ENCODE results near the gene ZNF136.

Gene ZNF136

GRCh38 chr19:12194827-12195731 lies 32.2 kb downstream of the ZNF136 start:
- DNase-seq (ENCODE audit: low spot score) = peak; percentile 55

GRCh38 chr19:12198136-12198535 lies 35.2 kb downstream of the ZNF136 start:
- DNase-seq (ENCODE audit: low spot score) = no peak

DNA sequence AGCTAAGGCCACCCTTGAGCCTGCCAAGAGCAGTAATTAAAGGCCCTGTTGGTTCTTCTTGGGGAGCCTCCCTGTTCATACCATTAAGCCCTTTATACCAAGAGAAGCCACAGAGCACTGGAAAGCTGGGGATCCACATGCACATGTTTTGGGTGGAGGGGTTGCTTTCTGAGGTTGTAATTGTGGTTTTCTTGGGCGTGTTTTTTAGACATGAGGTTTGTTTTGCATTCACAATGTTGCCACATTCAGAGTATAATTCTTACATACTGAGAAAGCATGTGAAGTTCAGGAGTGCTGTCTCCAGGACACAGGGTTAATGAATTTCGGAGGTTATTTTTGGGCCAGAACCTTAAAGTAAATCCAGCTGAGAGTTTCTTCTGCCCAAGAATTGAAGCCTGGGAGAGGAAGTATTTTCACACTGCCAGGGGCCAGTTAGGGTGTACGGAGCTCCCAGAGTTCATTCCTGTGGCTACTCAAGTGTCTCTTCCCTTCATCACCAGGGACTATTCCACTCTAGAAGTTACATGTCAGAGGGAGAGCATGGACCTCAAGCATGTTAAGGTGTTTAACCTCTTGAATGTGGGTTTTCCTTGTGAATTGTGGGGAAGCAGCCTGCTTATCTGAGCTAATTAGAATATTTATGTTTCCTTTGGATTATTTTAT lies 37.0 kb downstream of the ZNF136 start:
- DNase-seq (ENCODE audit: low spot score) = no peak

GRCh38 chr19:12202250-12202649 lies 39.4 kb downstream of the ZNF136 start:
- peak; percentile 60 for DNase-seq (ENCODE audit: low spot score)

GRCh38 chr19:12205296-12205695 lies 42.4 kb downstream of the ZNF136 start:
- DNase-seq (ENCODE audit: low spot score) = no peak

DNA sequence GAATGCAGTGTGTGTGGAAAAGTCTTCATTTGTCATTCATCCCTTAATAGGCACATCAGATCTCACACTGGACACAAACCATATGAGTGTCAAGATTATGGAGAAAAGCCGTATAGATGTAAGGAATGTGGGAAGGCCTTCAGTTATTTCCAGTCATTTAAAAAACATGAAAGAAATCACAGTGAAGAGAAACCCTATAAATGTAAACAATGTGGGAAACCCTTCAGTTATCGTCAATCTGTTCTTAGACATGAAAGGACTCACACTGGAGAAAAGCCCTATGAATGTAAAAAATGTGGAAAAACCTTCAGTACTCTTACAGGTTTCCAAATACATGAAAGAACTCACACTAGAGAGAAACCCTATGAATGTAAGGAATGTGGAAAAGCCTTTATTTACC lies 45.3 kb downstream of the ZNF136 start:
- DNase-seq (ENCODE audit: low spot score) = no peak

DNA sequence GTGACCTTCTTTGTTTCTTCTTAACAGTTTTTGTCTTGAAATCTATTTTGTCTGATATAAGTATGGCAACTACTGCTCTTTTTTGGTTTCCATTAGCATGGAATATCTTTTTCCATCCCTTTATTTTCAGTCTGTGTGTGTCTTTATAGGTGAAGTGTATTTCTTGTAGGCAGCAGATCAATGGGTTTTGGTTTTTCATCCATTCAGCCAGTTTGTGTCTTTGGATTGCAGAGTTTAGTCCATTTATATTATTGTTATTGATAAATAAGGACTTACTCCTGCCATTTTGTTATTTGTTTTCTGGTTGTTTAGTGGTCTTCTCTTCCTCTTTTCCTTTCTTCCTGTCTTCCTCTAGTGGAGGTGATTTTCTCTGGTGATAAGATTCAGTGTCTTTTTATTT lies 54.4 kb downstream of the ZNF136 start:
- no peak for DNase-seq (ENCODE audit: low spot score)

GRCh38 chr19:12222980-12223630 lies 60.2 kb downstream of the ZNF136 start:
- DNase-seq (ENCODE audit: low spot score) = no peak

- no peak for DNase-seq (ENCODE audit: low spot score)
These were observed 61.8 kb downstream of the ZNF136 start for GRCh38 chr19:12224676-12225075.

- DNase-seq (ENCODE audit: low spot score) = no peak
These were observed 67.1 kb downstream of the ZNF136 start for GRCh38 chr19:12229990-12230389.

- no peak for DNase-seq (ENCODE audit: low spot score)
These were observed 68.1 kb downstream of the ZNF136 start for GRCh38 chr19:12230751-12231733.

DNA sequence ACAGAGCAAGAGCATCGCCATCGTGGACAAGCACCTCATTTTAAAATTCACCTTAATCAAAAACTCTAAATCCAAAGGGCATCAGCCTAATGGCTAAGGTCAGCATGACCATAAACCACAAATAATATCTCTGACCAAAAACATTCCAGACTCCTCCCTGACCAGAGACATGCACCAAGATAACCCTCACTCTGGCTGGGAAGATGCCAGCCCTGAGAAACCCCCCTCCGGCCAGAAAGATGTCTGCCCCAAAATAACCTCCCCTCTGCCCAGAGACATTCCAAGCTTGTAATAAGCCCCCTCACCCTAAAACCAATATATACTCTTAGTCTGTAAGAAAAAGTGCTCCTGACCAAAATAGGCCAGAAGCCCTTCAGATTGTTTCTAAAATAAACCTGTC lies 70.1 kb downstream of the ZNF136 start:
- DNase-seq (ENCODE audit: low spot score) = no peak

GRCh38 chr19:12237143-12237839 lies 74.4 kb downstream of the ZNF136 start:
- DNase-seq (ENCODE audit: low spot score) = no peak

All from CD4-positive, alpha-beta T cell treated with Interleukin-15 for 4 hours (primary cell).